Placental epithelial cell (primary cell): Measurements from ENCODE around the gene SIGLEC8. TPM values are rescaled to one million over a fixed set of nuclear protein-coding genes. Genes with fewer than 3 reads are reported as not detected.

ENCODE experiments used
- small RNA-seq: library from RNA; depleted of rRNA; stranded (forward); fragments of <200 nt; gene quantifications from one replicate; pipeline ENCODE3, GENCODE V24; 2012
- total RNA-seq: library from RNA; depleted of rRNA; stranded (reverse); fragments of >200 nt; gene quantifications from 2 replicates; pipeline ENCODE4 v1.2.3, GENCODE V29; 2012

The SIGLEC8 gene
- not detected in 2 replicates for total RNA-seq

DNA sequence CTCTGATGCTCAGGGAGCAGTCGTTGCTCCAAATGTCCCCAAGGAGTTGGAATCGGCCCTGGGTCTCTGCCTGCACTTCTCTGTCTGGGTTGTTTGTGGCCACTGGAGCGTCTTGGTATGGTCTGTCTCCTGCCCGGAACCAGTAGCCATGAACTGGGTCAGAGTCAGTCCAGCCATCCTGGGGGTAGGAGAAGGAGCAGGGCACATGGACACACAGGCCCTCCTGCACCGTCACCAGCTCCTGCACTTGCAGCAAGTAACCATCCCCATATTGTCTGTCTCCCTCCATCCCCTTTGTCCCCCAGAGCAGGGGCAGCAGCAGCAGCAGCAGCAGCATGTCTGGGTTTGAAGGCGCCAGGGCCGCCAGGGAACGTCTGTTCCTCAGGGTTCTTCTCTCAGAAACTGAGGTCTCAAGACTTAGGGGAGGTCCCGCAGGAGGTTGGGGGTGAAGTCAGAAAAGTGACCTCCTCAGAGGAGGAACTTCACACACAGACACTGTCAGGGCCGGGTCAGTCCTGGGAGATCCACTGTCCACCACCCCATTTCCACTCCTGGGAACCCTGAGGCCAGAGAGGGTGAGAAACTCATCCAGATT lies at the start of gene SIGLEC8:
TSS of gene SIGLEC8 (minus strand) at position 404 of the 595 bp plus-strand sequence. CDS start at position 337, 67 bp downstream.

DNA sequence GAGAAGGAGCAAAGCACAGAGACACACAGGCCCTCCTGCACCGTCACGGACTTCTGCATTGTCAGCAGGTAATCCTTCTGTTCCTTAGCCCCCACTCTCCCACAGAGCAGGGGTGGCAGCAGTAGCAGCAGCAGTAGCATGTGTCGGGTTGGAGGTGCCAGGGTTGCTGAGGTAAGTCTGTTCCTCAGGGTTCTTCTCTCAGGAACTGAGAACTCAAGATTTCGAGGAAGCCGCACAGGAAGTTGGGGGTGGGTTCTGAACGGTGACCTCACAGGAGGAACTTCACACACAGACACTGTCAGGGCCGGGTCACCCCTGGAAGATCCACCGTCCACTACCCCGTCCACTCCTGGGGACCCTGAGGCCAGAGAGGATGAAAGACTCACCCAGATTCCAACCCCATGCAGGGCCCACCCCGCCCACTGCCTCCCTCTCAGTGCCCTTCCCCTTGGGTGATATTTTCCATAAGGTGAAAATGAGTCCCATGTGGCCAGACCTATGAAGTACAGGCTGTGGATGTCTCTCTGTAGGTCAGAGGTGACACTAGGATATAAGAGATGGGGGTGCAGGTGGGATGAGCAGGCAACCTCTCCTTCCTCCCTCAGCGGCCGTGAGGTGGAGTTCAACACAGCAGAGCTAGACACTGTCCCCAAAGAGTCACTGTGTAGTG lies 43.5 kb upstream of the SIGLEC8 start, which contains the start of gene SIGLEC12:
TSS of gene SIGLEC12 (minus strand) at position 207 of the 670 bp plus-strand sequence. CDS start at position 140, 67 bp downstream.

DNA sequence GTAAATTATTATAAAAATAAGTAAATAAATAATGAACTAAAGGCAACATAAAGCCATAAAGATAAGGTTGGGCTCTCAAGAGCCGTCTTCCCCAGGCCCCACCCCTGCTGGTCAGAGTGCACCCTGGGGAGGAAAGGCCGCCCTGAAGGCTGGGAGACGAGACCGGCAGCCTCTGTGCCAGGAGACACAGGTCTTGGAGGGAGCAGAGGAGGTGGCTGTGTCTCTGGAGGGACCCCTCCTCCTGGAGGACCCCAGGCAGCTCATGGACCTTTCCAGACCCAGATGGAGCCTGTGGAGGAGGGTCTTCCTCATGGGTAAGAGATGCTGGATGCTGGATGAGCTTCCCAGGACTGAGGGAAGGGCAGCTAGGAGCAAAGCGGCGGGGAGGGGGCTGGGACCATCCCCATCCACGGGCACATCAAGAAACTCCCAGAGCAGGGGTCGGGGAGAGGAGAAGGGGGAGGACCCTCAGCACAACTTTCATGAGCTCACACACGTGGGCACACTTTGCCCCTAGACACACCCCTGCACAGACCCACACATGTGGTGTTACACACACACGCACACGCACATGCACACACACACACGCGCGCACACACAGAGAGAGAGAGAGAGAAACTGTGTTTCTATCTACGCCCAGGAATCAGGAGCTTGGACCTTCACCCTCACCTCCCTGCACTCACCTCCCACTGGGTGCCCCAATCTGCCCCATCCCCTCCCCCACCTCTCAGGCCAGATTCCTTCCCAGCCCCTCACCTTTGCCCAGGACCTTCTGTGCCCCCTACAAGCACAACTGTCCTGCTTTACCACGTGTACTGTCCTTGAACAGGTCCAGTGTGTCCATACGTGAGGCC lies 20.4 kb upstream of the SIGLEC8 start, which contains the start of gene CEACAM18:
TSS of gene CEACAM18 (plus strand) at position 159 of the 854 bp plus-strand sequence.

DNA sequence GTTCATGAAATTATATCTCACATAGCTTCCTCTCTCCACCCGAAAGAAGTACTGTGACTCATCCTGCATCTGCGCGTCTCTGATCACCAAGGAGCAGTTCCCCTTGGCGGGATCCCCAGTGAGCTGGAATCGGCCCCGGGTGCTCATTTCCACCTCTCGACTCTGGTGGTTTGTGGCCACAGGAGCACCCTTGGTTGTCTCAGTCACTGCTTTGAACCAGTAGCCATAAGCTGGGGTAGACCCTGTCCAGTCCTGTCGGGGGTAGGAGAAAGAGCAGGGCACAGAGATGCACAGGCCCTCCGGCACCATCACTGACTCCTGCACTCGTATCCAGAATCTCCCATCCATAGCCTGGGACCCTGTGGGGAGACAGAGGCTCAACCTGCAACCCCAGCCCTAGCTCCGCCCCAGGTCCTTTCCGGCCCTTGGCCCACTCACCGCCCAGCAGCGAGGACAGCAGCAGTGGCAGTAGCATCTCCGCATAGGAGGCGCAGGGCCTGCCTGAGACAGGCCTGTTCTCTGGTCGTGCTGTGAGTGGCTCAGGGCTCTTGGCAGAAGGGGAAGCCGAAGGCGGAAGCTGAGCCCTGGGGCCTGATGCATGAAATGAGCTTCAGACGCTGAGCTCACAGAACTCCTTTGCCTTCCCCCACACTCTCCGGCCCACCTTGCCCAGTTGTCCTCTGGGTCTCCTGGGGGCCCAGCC lies 41.0 kb downstream of the SIGLEC8 start, which contains the start of gene SIGLEC10:
TSS of gene SIGLEC10 (minus strand) at position 536 of the 703 bp plus-strand sequence. CDS start at position 475, 61 bp downstream.

Small RNA genes within 50 kb of the gene (small RNA-seq; reads per million reads assigned to genes)
- gene AC020914.3: not detected
- not detected for gene AC020914.5

Other genes starting within 250 kb of the SIGLEC8 start
- not detected in 2 replicates for gene CD33, start 233.4 kb downstream of the SIGLEC8 start, total RNA-seq
- not detected in 2 replicates for gene SIGLECL1, start 207.4 kb downstream of the SIGLEC8 start, total RNA-seq
- not detected in 2 replicates for gene IGLON5, start 146.8 kb downstream of the SIGLEC8 start, total RNA-seq
- gene VSIG10L, start 116.3 kb downstream of the SIGLEC8 start, total RNA-seq: 1.4 and 2.4 TPM in 2 replicates
- 42.9 and 82.1 TPM in 2 replicates for gene ETFB, start 92.1 kb downstream of the SIGLEC8 start, total RNA-seq
- not detected in 2 replicates for gene CLDND2, start 89.5 kb downstream of the SIGLEC8 start, total RNA-seq
- gene NKG7, start 85.8 kb downstream of the SIGLEC8 start, total RNA-seq: not detected in 2 replicates
- not detected in 2 replicates for gene LIM2, start 70.5 kb downstream of the SIGLEC8 start, total RNA-seq
- 0.43 TPM in 1 of 2 replicates, not detected in the other for gene C19orf84, start 67.9 kb downstream of the SIGLEC8 start, total RNA-seq
- under 0.01 TPM in 1 of 2 replicates, not detected in the other for gene SIGLEC10, start 40.8 kb downstream of the SIGLEC8 start, total RNA-seq
- not detected in 2 replicates for gene CEACAM18, start 20.1 kb upstream of the SIGLEC8 start, total RNA-seq
- not detected in 2 replicates for gene SIGLEC12, start 43.3 kb upstream of the SIGLEC8 start, total RNA-seq
- gene SIGLEC6, start 73.2 kb upstream of the SIGLEC8 start, total RNA-seq: not detected in 2 replicates
- 5.5 and 6.4 TPM in 2 replicates for gene ZNF175, start 112.8 kb upstream of the SIGLEC8 start, total RNA-seq
- gene SIGLEC5, start 171.9 kb upstream of the SIGLEC8 start, total RNA-seq: 1.2 and 2.8 TPM in 2 replicates
- not detected in 2 replicates for gene SIGLEC14, start 188.4 kb upstream of the SIGLEC8 start, total RNA-seq
- gene SPACA6, start 234.9 kb upstream of the SIGLEC8 start, total RNA-seq: 5.5 and 21.2 TPM in 2 replicates